Tibial nerve (tissue), 4 donors: Measurements from ENCODE around the gene ARHGAP44. TPM values are rescaled to one million over a fixed set of nuclear protein-coding genes. Genes with fewer than 3 reads are reported as not detected.

ENCODE experiments used
- DNase-seq, 2 donors: peaks; one replicate each; pipeline ENCODE4 v3.0.0-alpha.2; 2019; ENCODE audit warnings: low spot score in 2 of 2
- H3K27ac ChIP-seq, 4 donors: fragments of 200-600 bp; sonication (generic) in 3 of 4; one replicate each; pipeline ENCODE4 v1.5.1; 2017 to 2019; ENCODE audit warnings: mild to moderate bottlenecking in 1 of 4
- H3K27me3 ChIP-seq, 2 donors: fragments of 200-600 bp; sonication (generic) in 1 of 2; one replicate each; pipeline versions ENCODE4 v1.5.1 to v1.6.0; 2017 to 2019
- H3K36me3 ChIP-seq, 3 donors: fragments of 200-600 bp; sonication (generic); one replicate each; pipeline ENCODE4 v1.5.1; 2018 to 2019
- H3K4me1 ChIP-seq, 4 donors: fragments of 200-600 bp; sonication (generic) in 3 of 4; one replicate each; pipeline ENCODE4 v1.5.1; 2017 to 2019
- H3K4me3 ChIP-seq, 4 donors: fragments of 200-600 bp; sonication (generic) in 3 of 4; one replicate each; pipeline ENCODE4 v1.5.1; 2017 to 2019; ENCODE audit warnings: mild to moderate bottlenecking in 1 of 4, moderate library complexity in 1 of 4
- H3K9me3 ChIP-seq, 4 donors: fragments of 200-600 bp; sonication (generic) in 3 of 4; one replicate each; pipeline ENCODE4 v1.5.1; 2017 to 2019
- EP300 ChIP-seq, 2 donors: sonication (generic); formaldehyde crosslinking; IDR thresholded peaks; one replicate each; pipeline ENCODE4 v1.6.1; 2017; ENCODE audit warnings: antibody characterized with exemption in 2 of 2, mild to moderate bottlenecking in 1 of 2
- POLR2A ChIP-seq, 2 donors: fragments of 450-650 bp; IDR thresholded peaks; one replicate each; pipeline ENCODE4 v1.6.1; 2017; ENCODE audit warnings: antibody characterized with exemption in 2 of 2, mild to moderate bottlenecking in 2 of 2, moderate library complexity in 2 of 2
- WGBS, 2 donors: methylation state at CpG; one replicate each; pipeline ENCODE4 v1.1.5; 2018; 5-methylcytosine and 5-hydroxymethylcytosine counted together
- total RNA-seq, 4 donors: library from RNA; depleted of rRNA; stranded (reverse); fragments of >200 nt; gene quantifications; one replicate each; pipeline ENCODE4 v1.1.0, GENCODE V29; 2016
- TF ChIP-seq, protein P1 (sequence below), 5 experiments: fragments of 200-600 bp in 3 of 5; fragments of 450-650 bp in 2 of 5; sonication (generic) in 3 of 5; IDR thresholded peaks; one replicate each; pipeline ENCODE4 v1.5.1; 2016 to 2019; ENCODE audit warnings: antibody characterized with exemption in 5 of 5, mild to moderate bottlenecking in 3 of 5, moderate library complexity in 2 of 5

Gene ARHGAP44, protein sequence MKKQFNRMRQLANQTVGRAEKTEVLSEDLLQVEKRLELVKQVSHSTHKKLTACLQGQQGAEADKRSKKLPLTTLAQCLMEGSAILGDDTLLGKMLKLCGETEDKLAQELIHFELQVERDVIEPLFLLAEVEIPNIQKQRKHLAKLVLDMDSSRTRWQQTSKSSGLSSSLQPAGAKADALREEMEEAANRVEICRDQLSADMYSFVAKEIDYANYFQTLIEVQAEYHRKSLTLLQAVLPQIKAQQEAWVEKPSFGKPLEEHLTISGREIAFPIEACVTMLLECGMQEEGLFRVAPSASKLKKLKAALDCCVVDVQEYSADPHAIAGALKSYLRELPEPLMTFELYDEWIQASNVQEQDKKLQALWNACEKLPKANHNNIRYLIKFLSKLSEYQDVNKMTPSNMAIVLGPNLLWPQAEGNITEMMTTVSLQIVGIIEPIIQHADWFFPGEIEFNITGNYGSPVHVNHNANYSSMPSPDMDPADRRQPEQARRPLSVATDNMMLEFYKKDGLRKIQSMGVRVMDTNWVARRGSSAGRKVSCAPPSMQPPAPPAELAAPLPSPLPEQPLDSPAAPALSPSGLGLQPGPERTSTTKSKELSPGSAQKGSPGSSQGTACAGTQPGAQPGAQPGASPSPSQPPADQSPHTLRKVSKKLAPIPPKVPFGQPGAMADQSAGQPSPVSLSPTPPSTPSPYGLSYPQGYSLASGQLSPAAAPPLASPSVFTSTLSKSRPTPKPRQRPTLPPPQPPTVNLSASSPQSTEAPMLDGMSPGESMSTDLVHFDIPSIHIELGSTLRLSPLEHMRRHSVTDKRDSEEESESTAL
- 1 to 10 TPM; 1.6 to 4.6 (median 2.7) TPM for total RNA-seq

DNA sequence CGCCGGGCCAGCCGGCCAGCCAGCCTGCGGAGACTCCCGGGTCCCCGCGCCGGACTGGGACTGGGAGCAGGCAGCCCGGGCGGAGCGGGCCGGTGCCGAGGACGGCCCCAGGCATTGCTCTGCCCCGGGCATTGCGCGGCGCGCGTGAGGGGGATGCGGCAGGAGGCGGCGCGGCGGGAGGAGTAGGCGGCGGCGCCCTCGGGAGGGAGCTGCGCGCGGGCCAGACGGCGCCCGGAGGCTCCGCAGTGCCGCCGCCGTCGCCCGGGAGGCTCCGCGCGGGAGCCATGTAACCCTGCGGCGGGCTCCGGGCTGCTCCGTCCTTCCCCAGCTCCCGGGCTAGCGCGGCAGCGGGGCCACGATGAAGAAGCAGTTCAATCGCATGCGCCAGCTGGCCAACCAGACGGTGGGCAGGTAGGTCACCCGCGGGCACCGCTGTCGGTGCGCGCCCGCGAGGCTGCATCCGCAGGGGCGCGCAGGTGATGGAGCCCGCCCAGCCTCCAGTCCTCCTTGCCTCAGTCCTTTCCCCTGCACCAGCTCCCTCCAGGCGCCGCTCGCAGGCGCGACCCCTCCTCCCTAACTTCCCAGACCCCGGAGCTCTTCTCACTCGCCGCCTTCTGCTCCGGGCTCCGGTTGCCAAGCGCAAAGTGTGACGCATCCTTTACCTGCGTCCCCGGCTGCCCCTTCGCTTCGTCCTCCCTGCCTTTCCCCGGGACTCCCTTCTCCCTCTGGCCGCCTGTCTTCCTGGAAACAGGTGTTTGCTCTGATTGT is at the start of gene ARHGAP44:
ARHGAP44 (plus strand) TSS at position 18 of the 768 bp plus-strand sequence; CDS start at position 359, 341 bp downstream.
- Histone ChIP-seq H3K4me3 (peak within 1 kb of the TSS; percentile 29 to 67 (median 46)), H3K27me3 (peaks cover 0 to 11% of the 10 kb centered on the region in 2 donors), H3K4me1 (peaks cover 0 to 15% (median 0%) of the 10 kb centered on the region in 4 donors), H3K27ac (peak within 1 kb of the TSS in 1 of 4 donors; percentile 38), H3K36me3 (no peaks in the 10 kb centered on the region), H3K9me3 (no peaks in the 10 kb centered on the region)
- WGBS, 2 donors: 0 to 1% methylated on average over 24 to 42 of the region's 86 CpGs
- TF ChIP-seq EP300 (IDR thresholded peaks at IDR 0.05) (no peak), POLR2A (IDR thresholded peaks at IDR 0.05) (no peak)
- TF ChIP-seq, protein P1, sequence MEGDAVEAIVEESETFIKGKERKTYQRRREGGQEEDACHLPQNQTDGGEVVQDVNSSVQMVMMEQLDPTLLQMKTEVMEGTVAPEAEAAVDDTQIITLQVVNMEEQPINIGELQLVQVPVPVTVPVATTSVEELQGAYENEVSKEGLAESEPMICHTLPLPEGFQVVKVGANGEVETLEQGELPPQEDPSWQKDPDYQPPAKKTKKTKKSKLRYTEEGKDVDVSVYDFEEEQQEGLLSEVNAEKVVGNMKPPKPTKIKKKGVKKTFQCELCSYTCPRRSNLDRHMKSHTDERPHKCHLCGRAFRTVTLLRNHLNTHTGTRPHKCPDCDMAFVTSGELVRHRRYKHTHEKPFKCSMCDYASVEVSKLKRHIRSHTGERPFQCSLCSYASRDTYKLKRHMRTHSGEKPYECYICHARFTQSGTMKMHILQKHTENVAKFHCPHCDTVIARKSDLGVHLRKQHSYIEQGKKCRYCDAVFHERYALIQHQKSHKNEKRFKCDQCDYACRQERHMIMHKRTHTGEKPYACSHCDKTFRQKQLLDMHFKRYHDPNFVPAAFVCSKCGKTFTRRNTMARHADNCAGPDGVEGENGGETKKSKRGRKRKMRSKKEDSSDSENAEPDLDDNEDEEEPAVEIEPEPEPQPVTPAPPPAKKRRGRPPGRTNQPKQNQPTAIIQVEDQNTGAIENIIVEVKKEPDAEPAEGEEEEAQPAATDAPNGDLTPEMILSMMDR (IDR thresholded peaks at IDR 0.05): no peak
- DNase-seq: no peak

DNA sequence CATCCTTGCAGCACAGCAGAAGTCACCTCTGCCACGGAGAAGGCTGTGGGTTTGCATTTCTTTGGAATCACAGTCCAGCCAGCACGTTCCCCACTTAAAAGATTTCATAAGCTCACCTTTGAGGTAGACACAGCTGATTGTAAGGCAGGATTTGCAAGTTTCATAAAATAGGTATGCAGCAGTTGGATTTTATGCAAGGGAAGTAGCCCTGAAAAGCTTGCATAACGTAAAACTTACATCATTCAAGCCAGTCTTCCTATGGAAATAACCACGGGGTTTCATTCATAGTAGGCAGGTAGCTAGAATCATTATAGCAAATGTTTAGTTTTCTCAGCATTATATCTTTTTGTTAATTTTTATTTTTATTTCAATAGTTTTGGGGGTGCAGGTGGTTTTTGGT is 49.8 kb upstream of the ARHGAP44 start:
- H3K9me3 ChIP-seq: no peaks in the 10 kb centered on the region
- TF ChIP-seq EP300 (IDR thresholded peaks at IDR 0.05): no peak
- TF ChIP-seq, protein P1 (IDR thresholded peaks at IDR 0.05): no peak
- TF ChIP-seq POLR2A (IDR thresholded peaks at IDR 0.05): no peak
- DNase-seq: no peak
- WGBS, 2 donors: 71 to 78% methylated on average over 4 of the region's 4 CpGs
- no peak overlapping the region for H3K4me3 ChIP-seq
- H3K27me3 ChIP-seq: no peaks in the 10 kb centered on the region
- H3K4me1 ChIP-seq: peaks cover 0 to 7% (median 0%) of the 10 kb centered on the region in 4 donors
- no peaks in the 10 kb centered on the region for H3K36me3 ChIP-seq
- no peak overlapping the region for H3K27ac ChIP-seq

- DNase-seq: no peak
- Histone ChIP-seq H3K36me3 (no peaks in the 10 kb centered on the region), H3K4me1 (peaks cover 0 to 7% (median 0%) of the 10 kb centered on the region in 4 donors), H3K27ac (no peak overlapping the region), H3K4me3 (no peak overlapping the region), H3K27me3 (no peaks in the 10 kb centered on the region), H3K9me3 (no peaks in the 10 kb centered on the region)
- 80 to 93% methylated on average over 3 of the region's 3 CpGs for WGBS, 2 donors
- TF ChIP-seq, protein P1 (IDR thresholded peaks at IDR 0.05): no peak
- TF ChIP-seq EP300 (IDR thresholded peaks at IDR 0.05): no peak
- TF ChIP-seq POLR2A (IDR thresholded peaks at IDR 0.05): no peak
Measured at GRCh38 chr17:12743046-12743445, 46.3 kb upstream of the ARHGAP44 start.

DNA sequence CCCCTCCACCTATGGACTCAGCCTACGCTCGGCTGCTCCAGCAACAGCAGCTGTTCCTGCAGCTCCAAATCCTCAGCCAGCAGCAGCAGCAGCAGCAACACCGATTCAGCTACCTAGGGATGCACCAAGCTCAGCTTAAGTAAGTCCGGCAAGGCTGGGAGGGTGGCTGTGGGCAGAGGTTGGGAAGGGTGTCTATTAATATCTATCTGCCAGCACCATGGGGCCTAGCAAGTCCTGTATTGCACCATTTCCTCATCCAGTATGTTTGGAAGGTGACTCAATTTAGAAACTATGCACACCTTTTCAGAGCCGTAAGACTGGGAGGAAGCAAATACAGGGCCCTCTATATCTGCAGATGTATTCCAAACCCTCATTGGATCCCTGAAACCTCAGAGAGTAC is 45.0 kb upstream of the ARHGAP44 start:
- no peaks in the 10 kb centered on the region for H3K9me3 ChIP-seq
- no peaks in the 10 kb centered on the region for H3K27me3 ChIP-seq
- TF ChIP-seq, protein P1 (IDR thresholded peaks at IDR 0.05): no peak
- no peak for TF ChIP-seq EP300 (IDR thresholded peaks at IDR 0.05)
- no peak for TF ChIP-seq POLR2A (IDR thresholded peaks at IDR 0.05)
- WGBS, 2 donors: 79 to 89% methylated on average over 5 of the region's 5 CpGs
- no peaks in the 10 kb centered on the region for H3K36me3 ChIP-seq
- H3K4me3 ChIP-seq: no peak overlapping the region
- no peak overlapping the region for H3K27ac ChIP-seq
- no peak for DNase-seq
- H3K4me1 ChIP-seq: peaks cover 0 to 7% (median 0%) of the 10 kb centered on the region in 4 donors
